GM13977 (cell line): ENCODE data around the gene OR7G2.

Experiments
- DNase-seq: peaks from one replicate; pipeline ENCODE4 v3.0.0; 2012; ENCODE audit warnings: low spot score
- CTCF ChIP-seq: IDR thresholded peaks from 2 replicates; pipeline ENCODE4 v1.5.1; 2012; ENCODE audit warnings: mild to moderate bottlenecking, control low read depth; ENCODE audit not compliant: insufficient read depth; ENCODE audit errors: extremely low read depth, missing control alignments
- in situ Hi-C: fragments of 300-500 bp; cut with MboI; formaldehyde crosslinking; loops from one replicate; pipeline ENCODE4 v1.12.0; 2022; ENCODE audit warnings: low sequenced_read_pairs, low pct_unique_long_range_greater_than_20kb, mixed read lengths, inconsistent platforms; ENCODE audit not compliant: unreplicated experiment

The OR7G2 gene

DNA sequence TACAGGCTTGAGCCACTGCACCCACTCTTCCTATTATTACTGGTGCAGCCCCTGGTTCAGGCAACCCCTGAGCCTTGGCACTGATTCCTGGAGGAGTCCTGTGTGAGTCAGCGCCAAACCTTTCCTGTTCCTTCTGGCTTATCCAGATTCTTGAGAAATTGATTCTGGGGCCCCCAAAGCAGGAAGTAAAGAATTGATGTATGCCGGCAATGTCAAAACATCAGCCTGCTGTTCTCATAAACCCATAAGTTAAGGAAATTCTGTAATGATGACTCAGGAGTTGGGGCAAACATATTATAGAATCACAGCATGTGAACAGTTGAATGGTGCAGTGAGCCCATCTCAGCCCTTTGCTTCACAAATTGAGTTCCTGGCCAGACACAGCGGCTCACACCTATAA lies 20.9 kb upstream of the OR7G2 start:
- in situ Hi-C loops = loop anchor here (25.0 kb wide), 2 partner anchors 484 to 659 kb away; partner anchors contain the start of gene ZNF561
- no peak for TF ChIP-seq CTCF
- no peak for DNase-seq

- TF ChIP-seq CTCF = no peak
- in situ Hi-C loops = loop anchor here (25.0 kb wide), 2 partner anchors 485 to 660 kb away; partner anchors contain the start of gene ZNF561
- no peak for DNase-seq
Measured at GRCh38 chr19:9126900-9127405, 19.7 kb upstream of the OR7G2 start, which contains the start of gene OR7G3. Gene OR7G3 (minus strand): TSS chr19:9126950. CDS start chr19:9126950, 0 bp downstream.

- no peak for DNase-seq
- TF ChIP-seq CTCF = no peak
- in situ Hi-C loops = no loop called here
Measured at GRCh38 chr19:9116547-9116946, 9.3 kb upstream of the OR7G2 start.

DNA sequence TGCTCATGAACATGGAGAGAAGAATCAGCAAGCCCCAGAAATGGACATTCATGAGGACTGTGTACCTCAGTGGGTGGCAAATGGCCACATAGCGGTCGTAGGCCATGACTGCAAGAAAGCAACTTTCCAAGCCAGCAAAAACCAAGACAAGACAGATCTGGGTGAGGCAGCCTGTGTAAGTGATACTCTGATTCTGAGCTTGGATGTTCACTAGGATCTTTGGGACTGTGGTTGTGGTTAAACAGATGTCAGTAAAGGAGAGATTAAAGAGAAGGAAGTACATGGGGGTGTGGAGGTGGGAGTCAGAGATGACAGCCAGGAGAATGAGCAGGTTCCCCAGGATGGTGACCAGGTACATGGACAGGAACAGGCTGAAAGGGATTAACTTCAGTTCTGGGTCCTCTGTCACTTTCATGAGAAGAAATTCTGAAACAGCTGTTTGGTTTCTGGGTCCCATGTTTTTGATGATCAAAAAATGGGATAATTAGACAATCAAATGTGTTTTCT lies 8.1 kb upstream of the OR7G2 start, which contains the start of gene OR7G1:
OR7G1 (minus strand) TSS at position 457 of the 507 bp plus-strand sequence; CDS start at position 457, 0 bp downstream.
- no peak for TF ChIP-seq CTCF
- in situ Hi-C loops = no loop called here
- no peak for DNase-seq

DNA sequence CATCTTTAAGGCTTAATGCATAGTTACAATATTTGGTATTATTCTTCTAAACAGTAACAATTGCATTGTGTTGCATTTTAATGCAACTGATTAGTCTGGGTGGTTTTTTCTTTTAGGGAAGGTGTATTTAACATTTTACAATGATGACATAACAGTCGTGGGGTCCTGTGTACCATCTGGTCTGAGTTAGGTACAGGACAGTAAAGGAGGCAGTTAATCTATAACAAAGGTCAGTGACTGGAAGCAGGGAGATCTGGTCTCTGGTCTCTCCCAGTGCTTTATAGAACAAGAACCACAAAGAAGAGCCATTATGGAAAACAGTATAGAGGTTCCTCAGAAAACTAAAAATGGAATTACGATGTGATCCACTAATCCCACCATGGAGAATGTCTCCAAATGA lies 2.7 kb upstream of the OR7G2 start:
- TF ChIP-seq CTCF = no peak
- DNase-seq = no peak
- in situ Hi-C loops = no loop called here

DNA sequence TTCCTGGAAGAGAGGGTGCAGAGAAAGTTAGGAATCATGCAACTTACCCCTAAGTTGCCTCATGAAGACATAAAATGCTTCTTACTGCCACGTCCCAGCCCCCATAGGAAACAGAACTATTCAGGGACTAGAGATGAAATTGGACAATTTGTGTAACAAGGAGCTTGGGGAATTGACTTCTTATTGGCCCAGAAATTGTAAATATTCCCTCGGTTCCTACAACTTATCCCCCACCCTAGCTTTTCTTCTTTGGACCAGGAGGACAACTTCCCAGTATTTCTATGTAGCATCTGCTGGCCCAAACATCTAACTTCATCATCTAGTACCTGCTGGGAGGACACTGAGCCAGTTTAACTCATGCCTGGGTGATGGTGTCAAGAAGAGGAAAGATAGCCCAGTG lies 20.5 kb downstream of the OR7G2 start, which contains the start of gene OR1M1:
OR1M1 (plus strand) TSS at position 301 of the 400 bp plus-strand sequence. CDS start 6,184 bp downstream, outside the sequence.
- DNase-seq = no peak
- in situ Hi-C loops = no loop called here
- no peak for TF ChIP-seq CTCF

- in situ Hi-C loops = no loop called here
Measured at GRCh38 chr19:9078651-9079050, 28.6 kb downstream of the OR7G2 start.

More at GRCh38 chr19:9078651-9079050, 28.6 kb downstream of the OR7G2 start:
- DNase-seq = no peak
- no peak for TF ChIP-seq CTCF
